OCI-LY1 (cell line): Measurements from ENCODE around the gene CAPN2.
"Not testable (repeated sequence)": the region's sequence is repeated elsewhere in the genome, so short reads cannot be mapped to it uniquely, and the experiment has no call there.

Experiments
- H2AFZ ChIP-seq: fragments of 200-600 bp; sonication (generic), shearing (Covaris generic); 2 replicates; pipeline ENCODE4 v1.6.0; 2014; ENCODE audit warnings: antibody characterized with exemption, mild to moderate bottlenecking, low read length
- H3F3A ChIP-seq: fragments of 200-600 bp; sonication (generic), shearing (Covaris generic); 2 replicates; pipeline ENCODE4 v1.6.0; 2014; ENCODE audit warnings: mild to moderate bottlenecking, antibody characterized with exemption, low read length, moderate library complexity; ENCODE audit not compliant: insufficient read depth
- H3K27ac ChIP-seq: fragments of 200-600 bp; sonication (generic); 2 replicates; pipeline ENCODE4 v1.5.1; 2014; ENCODE audit warnings: low read length, mixed run types, mild to moderate bottlenecking, low read depth; ENCODE audit not compliant: poor library complexity, severe bottlenecking
- H3K27me3 ChIP-seq: fragments of 200-600 bp; sonication (generic); 2 replicates; pipeline ENCODE4 v1.6.0; 2014; ENCODE audit warnings: antibody characterized with exemption, mild to moderate bottlenecking, low read length, moderate library complexity; ENCODE audit not compliant: insufficient read depth
- H3K36me3 ChIP-seq: fragments of 200-600 bp; sonication (generic); 2 replicates; pipeline ENCODE4 v1.6.1; 2014; ENCODE audit warnings: mild to moderate bottlenecking, antibody characterized with exemption, low read length, moderate library complexity, mixed read lengths; ENCODE audit not compliant: insufficient read depth
- H3K4me1 ChIP-seq: fragments of 200-600 bp; sonication (generic); 2 replicates; pipeline ENCODE4 v1.5.1; 2014; ENCODE audit warnings: mild to moderate bottlenecking, low read length, moderate library complexity; ENCODE audit not compliant: insufficient read depth, severe bottlenecking
- H3K4me2 ChIP-seq: fragments of 200-600 bp; sonication (generic), shearing (Covaris generic); 2 replicates; pipeline ENCODE4 v1.6.1; 2014; ENCODE audit warnings: low read length
- H3K4me3 ChIP-seq: fragments of 200-600 bp; sonication (generic); 2 replicates; pipeline ENCODE4 v1.5.1; 2014; ENCODE audit warnings: low read length, low read depth, mild to moderate bottlenecking, mixed read lengths; ENCODE audit not compliant: poor library complexity, severe bottlenecking
- H3K79me2 ChIP-seq: fragments of 200-600 bp; shearing (Covaris generic); 2 replicates; pipeline ENCODE4 v1.6.1; 2016; ENCODE audit warnings: mixed run types, low read length, mixed read lengths; ENCODE audit not compliant: insufficient read depth
- H3K9ac ChIP-seq: fragments of 200-600 bp; sonication (generic), shearing (Covaris generic); 2 replicates; pipeline ENCODE4 v1.6.1; 2014; ENCODE audit warnings: mild to moderate bottlenecking, low read length, mixed read lengths
- H3K9me2 ChIP-seq: fragments of 200-600 bp; sonication (generic), shearing (Covaris generic); 2 replicates; pipeline ENCODE4 v1.6.1; 2014; ENCODE audit warnings: low read depth, mild to moderate bottlenecking, low read length, mixed read lengths
- H3K9me3 ChIP-seq: fragments of 200-600 bp; shearing (Covaris generic); 2 replicates; pipeline ENCODE4 v1.6.1; 2014; ENCODE audit warnings: low read length, mixed read lengths
- H4K20me1 ChIP-seq: fragments of 200-600 bp; sonication (generic), shearing (Covaris generic); 2 replicates; pipeline ENCODE4 v1.6.0; 2016; ENCODE audit warnings: mild to moderate bottlenecking, low read length; ENCODE audit not compliant: insufficient read depth
- CTCF ChIP-seq: fragments of 200-600 bp; sonication (generic), shearing (Covaris generic); IDR thresholded peaks from 2 replicates; pipeline ENCODE4 v1.5.1; 2017; ENCODE audit warnings: mild to moderate bottlenecking, antibody characterized with exemption, low read length, moderate library complexity, mixed read lengths
- EZH2 ChIP-seq: fragments of 200-600 bp; sonication (generic), shearing (Covaris generic); IDR thresholded peaks from 2 replicates; pipeline ENCODE4 v1.8.0; 2017; ENCODE audit warnings: borderline replicate concordance, mixed run types, mild to moderate bottlenecking, antibody characterized with exemption, low read length, moderate library complexity, mixed read lengths

The CAPN2 gene

GRCh38 chr1:223737342-223737741 lies 25.0 kb downstream of the CAPN2 start:
- Histone ChIP-seq H3K9me3 (no peaks in the 10 kb centered on the region), H3K4me3 (no peak overlapping the region), H3K36me3 (no peaks in the 10 kb centered on the region)

GRCh38 chr1:223738465-223739365 lies 26.4 kb downstream of the CAPN2 start:
- Histone ChIP-seq H4K20me1 (no peaks in the 10 kb centered on the region), H3K79me2 (no peaks in the 10 kb centered on the region), H3K36me3 (no peaks in the 10 kb centered on the region), H3K4me3 (no peak overlapping the region), H3F3A (no peaks in the 10 kb centered on the region), H3K4me2 (no peak overlapping the region), H3K27ac (no peak overlapping the region), H3K27me3 (no peaks in the 10 kb centered on the region), H3K4me1 (no peaks in the 10 kb centered on the region), H3K9me2 (no peaks in the 10 kb centered on the region), H3K9ac (no peak overlapping the region), H2AFZ (no peak overlapping the region), H3K9me3 (no peaks in the 10 kb centered on the region)
- TF ChIP-seq EZH2 (no peak), CTCF (no peak)

More at GRCh38 chr1:223737342-223737741, 25.0 kb downstream of the CAPN2 start:
- no peak overlapping the region for H3K4me2 ChIP-seq
- H3K9me2 ChIP-seq, result no peaks in the 10 kb centered on the region
- H3K27me3 ChIP-seq, result no peaks in the 10 kb centered on the region
- H3K79me2 ChIP-seq, result no peaks in the 10 kb centered on the region
- H3K27ac ChIP-seq, result no peak overlapping the region
- H2AFZ ChIP-seq, result no peak overlapping the region
- no peak overlapping the region for H3K9ac ChIP-seq
- no peaks in the 10 kb centered on the region for H3F3A ChIP-seq
- TF ChIP-seq CTCF, result no peak
- H4K20me1 ChIP-seq, result no peaks in the 10 kb centered on the region
- no peaks in the 10 kb centered on the region for H3K4me1 ChIP-seq

- H3K9ac ChIP-seq, result no peak overlapping the region
- no peaks in the 10 kb centered on the region for H3K79me2 ChIP-seq
- no peaks in the 10 kb centered on the region for H3K4me1 ChIP-seq
- no peak overlapping the region for H2AFZ ChIP-seq
- H3K9me2 ChIP-seq, result no peaks in the 10 kb centered on the region
- no peaks in the 10 kb centered on the region for H3K27me3 ChIP-seq
- no peak overlapping the region for H3K27ac ChIP-seq
- no peaks in the 10 kb centered on the region for H4K20me1 ChIP-seq
- H3K4me2 ChIP-seq, result no peak overlapping the region
- H3K4me3 ChIP-seq, result no peak overlapping the region
- H3K36me3 ChIP-seq, result no peaks in the 10 kb centered on the region
- no peaks in the 10 kb centered on the region for H3F3A ChIP-seq
- no peaks in the 10 kb centered on the region for H3K9me3 ChIP-seq
- TF ChIP-seq EZH2 (no peak), CTCF (no peak)
These were observed 27.2 kb downstream of the CAPN2 start for GRCh38 chr1:223739366-223740037.

- not testable (repeated sequence) for H3K9me2 ChIP-seq, H3K4me2 ChIP-seq, H3K9me3 ChIP-seq, H3K4me3 ChIP-seq, H3K4me1 ChIP-seq, H3K9ac ChIP-seq, H3K27me3 ChIP-seq, H4K20me1 ChIP-seq, H3K36me3 ChIP-seq, H2AFZ ChIP-seq, H3F3A ChIP-seq, H3K79me2 ChIP-seq, H3K27ac ChIP-seq
These were observed 27.8 kb downstream of the CAPN2 start for GRCh38 chr1:223740038-223740736.
